Measurements from ENCODE around the gene ZNF438. TPM values are rescaled to one million over a fixed set of nuclear protein-coding genes. Genes with fewer than 3 reads are reported as not detected.
A peak's percentile ranks its signal among the peaks of the same experiment; 100 is the strongest.

The ZNF438 gene
- total RNA-seq, 4 donors from 2014 or later, result 3.7 to 8.3 (median 7.3) TPM

GRCh38 chr10:30868611-30869010 is 163.1 kb downstream of the ZNF438 start:
- Histone ChIP-seq H3K27ac (no peak overlapping the region), H3K27me3 (no peaks in the 10 kb centered on the region), H3K9me3 (no peaks in the 10 kb centered on the region), H3K36me3 (no peaks in the 10 kb centered on the region), H3K4me1 (no peaks in the 10 kb centered on the region), H3K4me3 (no peak overlapping the region)
- no peak for DNase-seq
- TF ChIP-seq CTCF (IDR thresholded peaks at IDR 0.05) (no peak), POLR2A (IDR thresholded peaks at IDR 0.05) (no peak)

- DNase-seq, result no peak
- Histone ChIP-seq H3K36me3 (no peaks in the 10 kb centered on the region), H3K4me3 (no peak overlapping the region), H3K4me1 (no peaks in the 10 kb centered on the region), H3K9me3 (no peaks in the 10 kb centered on the region), H3K27ac (no peak overlapping the region), H3K27me3 (no peaks in the 10 kb centered on the region)
- TF ChIP-seq POLR2A (IDR thresholded peaks at IDR 0.05) (no peak), CTCF (IDR thresholded peaks at IDR 0.05) (no peak)
Measured at GRCh38 chr10:30866896-30867295, 164.8 kb downstream of the ZNF438 start.

- no peaks in the 10 kb centered on the region for H3K4me1 ChIP-seq
- DNase-seq, result no peak
- no peaks in the 10 kb centered on the region for H3K36me3 ChIP-seq
- no peaks in the 10 kb centered on the region for H3K27me3 ChIP-seq
- H3K27ac ChIP-seq, result no peak overlapping the region
- TF ChIP-seq CTCF (IDR thresholded peaks at IDR 0.05) (no peak), POLR2A (IDR thresholded peaks at IDR 0.05) (no peak)
- H3K4me3 ChIP-seq, result no peak overlapping the region
- no peaks in the 10 kb centered on the region for H3K9me3 ChIP-seq
Measured at GRCh38 chr10:30865141-30865926, 166.3 kb downstream of the ZNF438 start.

GRCh38 chr10:30863516-30864210 is 168.0 kb downstream of the ZNF438 start:
- H3K36me3 ChIP-seq, result no peaks in the 10 kb centered on the region
- no peak overlapping the region for H3K4me3 ChIP-seq
- TF ChIP-seq POLR2A (IDR thresholded peaks at IDR 0.05) (no peak), CTCF (IDR thresholded peaks at IDR 0.05) (no peak)
- no peaks in the 10 kb centered on the region for H3K4me1 ChIP-seq
- DNase-seq, result no peak
- H3K27ac ChIP-seq, result peak overlapping the region in 1 of 4 donors; percentile 19
- H3K27me3 ChIP-seq, result no peaks in the 10 kb centered on the region
- H3K9me3 ChIP-seq, result no peaks in the 10 kb centered on the region

- H3K27ac ChIP-seq, result peak overlapping the region in 1 of 4 donors; percentile 39
- no peak overlapping the region for H3K4me3 ChIP-seq
- DNase-seq, result no peak
- no peaks in the 10 kb centered on the region for H3K36me3 ChIP-seq
- H3K9me3 ChIP-seq, result no peaks in the 10 kb centered on the region
- no peaks in the 10 kb centered on the region for H3K4me1 ChIP-seq
- H3K27me3 ChIP-seq, result no peaks in the 10 kb centered on the region
- TF ChIP-seq POLR2A (IDR thresholded peaks at IDR 0.05) (no peak), CTCF (IDR thresholded peaks at IDR 0.05) (no peak)
Measured at GRCh38 chr10:30862486-30862885, 169.2 kb downstream of the ZNF438 start.

Data from Peyer's patch (tissue), 4 donors.